ENCODE data around the gene NUDT6.

DNA sequence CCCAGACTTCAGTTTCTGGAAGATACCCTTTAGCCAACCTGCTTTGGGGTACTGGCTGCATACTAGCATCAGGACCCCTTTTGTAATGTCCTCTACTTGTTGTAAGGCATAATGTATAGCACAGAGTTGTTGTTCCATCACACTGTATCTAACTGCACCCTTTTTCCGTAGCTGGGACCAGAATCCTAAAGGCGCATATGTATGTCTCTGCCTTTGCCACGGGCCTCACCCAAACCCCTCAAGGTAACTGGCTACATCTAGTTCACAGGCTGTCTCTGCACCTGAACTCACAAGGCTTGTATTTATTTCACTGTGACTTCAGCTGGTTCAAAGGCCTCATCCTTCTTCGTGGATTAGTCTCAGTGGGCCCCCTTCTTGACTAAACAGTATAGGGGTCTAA lies 29.6 kb upstream of the NUDT6 start:
- TF ChIP-seq CTCF (IDR thresholded peaks at IDR 0.05) (no peak), POLR2AphosphoS5 (IDR thresholded peaks at IDR 0.05) (no peak), POLR2A (IDR thresholded peaks at IDR 0.05) (no peak), EP300 (IDR thresholded peaks at IDR 0.05) (no peak)

Measured in gastroesophageal sphincter (tissue), 3 donors.